ENCODE data around the gene S100A5.
A peak's percentile ranks its signal among the peaks of the same experiment; 100 is the strongest.

S100A5 gene

DNA sequence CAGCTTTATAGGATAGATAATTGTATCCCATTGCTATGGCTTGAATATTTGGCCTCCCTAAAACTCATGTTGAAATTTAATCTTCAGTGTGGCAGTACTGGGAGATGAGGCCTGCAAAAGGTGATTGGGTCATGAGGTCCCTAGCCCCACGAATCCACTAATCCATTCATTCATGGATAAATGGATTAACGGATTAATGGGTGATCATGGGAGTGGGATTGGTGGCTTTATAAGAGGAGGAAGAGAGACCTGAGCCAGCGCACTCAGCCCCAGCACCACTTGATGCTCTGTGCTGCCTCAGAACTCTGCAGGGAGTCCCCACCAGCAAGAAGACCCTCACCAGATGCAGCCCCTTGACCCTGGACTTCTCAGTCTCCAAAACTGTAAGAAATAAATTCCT, 37.0 kb downstream of the S100A5 start:
- H3K9me3 ChIP-seq (ENCODE audit: severe bottlenecking) = no peaks in the 10 kb centered on the region
- TF ChIP-seq, protein P1, sequence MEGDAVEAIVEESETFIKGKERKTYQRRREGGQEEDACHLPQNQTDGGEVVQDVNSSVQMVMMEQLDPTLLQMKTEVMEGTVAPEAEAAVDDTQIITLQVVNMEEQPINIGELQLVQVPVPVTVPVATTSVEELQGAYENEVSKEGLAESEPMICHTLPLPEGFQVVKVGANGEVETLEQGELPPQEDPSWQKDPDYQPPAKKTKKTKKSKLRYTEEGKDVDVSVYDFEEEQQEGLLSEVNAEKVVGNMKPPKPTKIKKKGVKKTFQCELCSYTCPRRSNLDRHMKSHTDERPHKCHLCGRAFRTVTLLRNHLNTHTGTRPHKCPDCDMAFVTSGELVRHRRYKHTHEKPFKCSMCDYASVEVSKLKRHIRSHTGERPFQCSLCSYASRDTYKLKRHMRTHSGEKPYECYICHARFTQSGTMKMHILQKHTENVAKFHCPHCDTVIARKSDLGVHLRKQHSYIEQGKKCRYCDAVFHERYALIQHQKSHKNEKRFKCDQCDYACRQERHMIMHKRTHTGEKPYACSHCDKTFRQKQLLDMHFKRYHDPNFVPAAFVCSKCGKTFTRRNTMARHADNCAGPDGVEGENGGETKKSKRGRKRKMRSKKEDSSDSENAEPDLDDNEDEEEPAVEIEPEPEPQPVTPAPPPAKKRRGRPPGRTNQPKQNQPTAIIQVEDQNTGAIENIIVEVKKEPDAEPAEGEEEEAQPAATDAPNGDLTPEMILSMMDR (IDR thresholded peaks at IDR 0.05; ENCODE audit: low read depth, low read length) = no peak
- no peak overlapping the region for H3K27ac ChIP-seq
- peak; percentile 77 for DNase-seq
- H3K27me3 ChIP-seq (ENCODE audit: insufficient read depth, low read depth, severe bottlenecking) = no peaks in the 10 kb centered on the region
- H3K4me3 ChIP-seq (ENCODE audit: low read depth, low read length) = no peak overlapping the region
- H3K36me3 ChIP-seq = no peaks in the 10 kb centered on the region

DNA sequence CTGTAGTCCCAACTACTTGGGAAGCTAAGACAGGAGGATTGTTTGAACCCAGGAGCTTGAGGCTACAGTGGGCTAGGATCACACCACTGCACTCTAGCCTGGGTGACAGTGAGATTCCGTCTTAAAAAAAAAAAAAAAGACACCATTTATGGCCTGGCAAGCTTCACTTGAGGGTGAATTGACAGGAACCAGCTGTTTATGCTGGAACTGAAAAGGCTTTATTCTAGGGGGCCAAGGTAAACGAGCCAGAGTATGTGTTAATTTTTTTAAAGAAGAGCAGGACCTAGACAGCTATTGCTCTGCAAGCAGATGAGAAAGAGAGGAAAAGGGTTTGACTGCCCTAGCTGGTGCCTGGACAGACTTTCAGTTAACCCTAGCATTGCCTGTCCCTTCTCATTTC, 42.0 kb downstream of the S100A5 start:
- no peak for DNase-seq
- TF ChIP-seq, protein P1 (IDR thresholded peaks at IDR 0.05; ENCODE audit: low read depth, low read length) = no peak
- Histone ChIP-seq H3K4me3 (ENCODE audit: low read depth, low read length) (no peak overlapping the region), H3K36me3 (no peaks in the 10 kb centered on the region), H3K27ac (no peak overlapping the region), H3K27me3 (ENCODE audit: insufficient read depth, low read depth, severe bottlenecking) (no peaks in the 10 kb centered on the region), H3K9me3 (ENCODE audit: severe bottlenecking) (no peaks in the 10 kb centered on the region)

DNA sequence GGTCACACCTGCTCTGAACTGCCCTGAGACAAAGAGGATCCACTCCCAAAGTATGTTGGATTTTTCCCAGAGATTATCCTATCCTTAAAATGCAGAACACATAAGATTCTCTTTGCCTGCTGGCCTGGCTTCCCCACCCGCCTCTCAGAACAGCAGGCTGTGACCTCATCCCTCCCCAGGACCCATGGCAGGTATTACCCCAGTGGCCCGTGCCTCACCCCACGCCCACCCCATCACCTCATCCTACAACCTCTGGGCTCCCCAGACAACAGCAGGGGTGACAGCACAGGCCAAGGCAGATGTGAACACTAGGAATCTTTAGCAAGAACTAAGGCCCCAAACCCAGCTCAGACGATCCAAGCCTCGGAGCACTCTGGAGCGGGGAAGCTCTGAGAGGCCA, 45.2 kb downstream of the S100A5 start:
- TF ChIP-seq, protein P1 (IDR thresholded peaks at IDR 0.05; ENCODE audit: low read depth, low read length) = no peak
- no peaks in the 10 kb centered on the region for H3K27me3 ChIP-seq (ENCODE audit: insufficient read depth, low read depth, severe bottlenecking)
- DNase-seq = no peak
- H3K9me3 ChIP-seq (ENCODE audit: severe bottlenecking) = no peaks in the 10 kb centered on the region
- no peak overlapping the region for H3K27ac ChIP-seq
- no peak overlapping the region for H3K4me3 ChIP-seq (ENCODE audit: low read depth, low read length)
- H3K36me3 ChIP-seq = no peaks in the 10 kb centered on the region

DNA sequence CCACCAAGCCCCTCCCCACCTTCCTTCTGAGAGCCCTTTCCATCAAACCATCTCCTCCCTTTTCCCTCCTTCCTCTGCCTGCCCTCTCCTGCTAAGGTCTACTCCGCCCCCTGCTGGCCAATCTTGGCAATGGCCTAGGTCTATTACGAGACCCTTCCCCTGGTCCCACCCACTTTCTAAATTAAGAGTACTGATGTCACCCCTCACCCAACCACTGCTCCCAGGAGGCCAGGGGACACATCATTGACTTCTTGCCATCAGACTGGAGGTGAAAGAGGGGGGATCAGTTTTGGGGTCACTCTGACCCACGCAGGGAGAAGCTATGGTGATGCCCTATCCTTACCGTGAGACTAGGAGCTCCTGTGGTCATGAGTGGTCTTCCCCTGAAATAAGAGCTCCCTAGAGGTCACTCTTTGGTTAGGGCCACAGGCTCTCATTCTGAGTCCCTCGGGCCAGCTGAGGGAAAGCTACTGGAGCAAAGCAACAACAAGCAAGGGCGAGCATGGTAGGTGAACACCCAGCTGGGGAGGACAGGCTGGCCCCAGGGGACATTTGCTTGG, 45.7 kb downstream of the S100A5 start:
- peak; percentile 99 for DNase-seq

DNA sequence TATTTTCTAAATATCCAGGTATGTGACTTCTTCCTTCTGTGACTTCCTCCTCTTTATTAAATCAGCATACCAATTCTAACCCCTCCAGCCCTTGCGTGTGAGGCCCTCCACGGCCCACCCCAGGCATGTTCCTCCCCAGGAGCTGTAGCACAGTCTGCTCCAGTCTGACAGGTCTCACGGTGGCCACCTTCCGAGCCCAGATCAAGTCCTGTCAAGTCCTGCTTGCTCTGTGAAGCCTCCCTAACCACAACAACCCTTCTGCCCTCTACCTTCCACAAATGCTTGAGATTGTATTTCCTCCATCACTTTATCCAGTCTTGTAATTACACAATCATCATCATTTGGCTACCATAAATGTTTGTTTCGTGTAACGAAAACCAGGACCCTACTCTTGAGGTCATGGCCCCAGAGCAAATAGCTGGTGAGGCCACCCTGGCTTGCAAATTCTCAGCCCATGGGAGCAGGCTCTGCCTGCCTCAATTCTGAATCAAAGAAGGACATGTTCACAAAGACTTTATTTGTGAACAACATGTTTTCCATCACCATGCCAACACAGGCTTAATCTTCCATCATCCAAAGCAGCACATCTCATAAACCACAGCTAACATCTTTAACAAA, 47.3 kb downstream of the S100A5 start:
- H3K27me3 ChIP-seq (ENCODE audit: insufficient read depth, low read depth, severe bottlenecking) = no peaks in the 10 kb centered on the region
- no peak overlapping the region for H3K4me3 ChIP-seq (ENCODE audit: low read depth, low read length)
- no peaks in the 10 kb centered on the region for H3K9me3 ChIP-seq (ENCODE audit: severe bottlenecking)
- peak; percentile 13 for DNase-seq
- TF ChIP-seq, protein P1 (IDR thresholded peaks at IDR 0.05; ENCODE audit: low read depth, low read length) = no peak
- no peak overlapping the region for H3K27ac ChIP-seq
- no peaks in the 10 kb centered on the region for H3K36me3 ChIP-seq

More for the DNA sequence above, 45.7 kb downstream of the S100A5 start:
- Histone ChIP-seq H3K4me3 (ENCODE audit: low read depth, low read length) (no peak overlapping the region), H3K9me3 (ENCODE audit: severe bottlenecking) (no peaks in the 10 kb centered on the region), H3K36me3 (no peaks in the 10 kb centered on the region), H3K27ac (no peak overlapping the region), H3K27me3 (ENCODE audit: insufficient read depth, low read depth, severe bottlenecking) (no peaks in the 10 kb centered on the region)
- TF ChIP-seq, protein P1 (IDR thresholded peaks at IDR 0.05; ENCODE audit: low read depth, low read length) = peak; percentile 96
